COLO668 (cell line): ENCODE data around the gene GMDS.

ENCODE experiments used
- DNase-seq: peaks from one replicate; lab custom pipeline; 2025; ENCODE audit not compliant: unreplicated experiment; lab: John Stamatoyannopoulos, UW

The GMDS gene

DNA sequence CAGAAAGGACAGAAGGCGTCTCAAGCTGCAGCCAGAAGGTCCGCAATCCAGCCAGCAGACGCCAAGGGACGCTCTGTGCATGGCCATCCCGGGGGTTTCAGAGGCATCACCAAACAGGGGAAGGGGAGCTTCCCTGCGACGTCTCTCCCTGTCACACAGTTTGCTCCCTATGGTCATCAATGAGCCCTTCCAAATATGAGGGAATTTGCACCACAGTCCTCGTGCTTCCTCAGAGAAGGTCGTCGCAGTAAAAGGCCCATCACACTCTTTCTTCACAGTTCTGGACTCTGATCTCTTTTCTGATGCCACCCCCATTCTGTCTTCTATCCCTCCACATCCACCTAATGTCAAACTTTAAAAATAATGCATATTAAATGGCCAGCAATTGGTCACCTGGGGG is 645.9 kb downstream of the GMDS start:
- no peak for DNase-seq

DNA sequence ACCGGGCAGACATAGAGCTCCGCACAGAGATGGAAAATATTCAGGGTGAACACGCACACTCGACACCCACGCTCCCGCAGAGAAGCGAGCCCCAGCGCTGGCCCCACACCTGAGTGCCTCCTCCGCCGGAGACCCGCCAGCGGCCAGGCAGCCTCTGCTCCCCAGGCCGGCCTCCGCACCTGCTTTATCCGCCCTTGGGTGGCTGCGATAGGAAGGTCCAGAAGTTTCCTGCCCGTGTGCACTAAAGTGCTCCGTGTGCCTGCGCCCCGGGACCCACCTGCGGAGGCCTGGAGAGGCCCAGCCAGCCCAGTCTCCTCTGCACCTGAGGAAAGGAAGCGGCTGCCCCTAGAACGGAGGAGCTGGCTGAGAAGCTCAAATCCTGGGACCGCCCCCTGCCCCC is 646.5 kb downstream of the GMDS start:
- DNase-seq, result no peak

DNA sequence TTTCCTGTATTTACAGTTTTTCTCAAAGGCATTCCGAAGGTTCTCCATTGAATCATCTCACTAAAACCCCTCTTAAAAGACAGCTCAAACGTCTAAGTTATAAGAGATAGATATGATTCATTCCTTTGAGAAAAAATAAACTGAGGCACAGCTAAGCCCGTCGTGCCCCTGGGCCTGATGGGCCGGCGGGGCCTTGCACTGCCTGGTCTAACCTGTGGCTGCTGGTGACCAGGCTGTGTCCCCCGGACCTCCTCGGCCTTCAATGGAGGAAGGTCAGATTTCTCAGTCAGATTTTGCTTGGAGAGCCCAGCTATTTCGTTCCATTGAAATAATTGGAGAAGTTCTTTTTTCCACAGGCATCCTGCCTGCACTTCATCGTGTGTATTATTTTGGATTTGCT is 647.0 kb downstream of the GMDS start:
- DNase-seq, result no peak

DNA sequence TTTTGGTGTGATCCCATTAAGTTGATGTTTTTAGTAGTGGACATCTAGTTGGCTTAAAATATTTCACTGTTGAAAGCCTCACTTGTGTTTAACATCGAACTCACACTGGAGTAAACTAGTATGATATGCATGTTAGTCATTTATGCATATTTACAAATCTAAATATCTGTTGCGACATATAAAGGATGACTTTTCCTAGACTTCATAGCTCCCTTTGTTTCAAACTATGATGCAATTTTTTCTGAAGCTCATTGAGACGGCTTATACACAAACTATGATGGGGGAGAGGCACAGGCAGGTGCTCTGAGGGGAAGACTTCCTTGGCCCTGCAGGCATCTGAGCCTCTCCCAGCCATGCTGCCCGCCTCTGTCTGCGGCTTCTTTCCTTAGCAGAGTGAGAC is 647.5 kb downstream of the GMDS start:
- no peak for DNase-seq

DNA sequence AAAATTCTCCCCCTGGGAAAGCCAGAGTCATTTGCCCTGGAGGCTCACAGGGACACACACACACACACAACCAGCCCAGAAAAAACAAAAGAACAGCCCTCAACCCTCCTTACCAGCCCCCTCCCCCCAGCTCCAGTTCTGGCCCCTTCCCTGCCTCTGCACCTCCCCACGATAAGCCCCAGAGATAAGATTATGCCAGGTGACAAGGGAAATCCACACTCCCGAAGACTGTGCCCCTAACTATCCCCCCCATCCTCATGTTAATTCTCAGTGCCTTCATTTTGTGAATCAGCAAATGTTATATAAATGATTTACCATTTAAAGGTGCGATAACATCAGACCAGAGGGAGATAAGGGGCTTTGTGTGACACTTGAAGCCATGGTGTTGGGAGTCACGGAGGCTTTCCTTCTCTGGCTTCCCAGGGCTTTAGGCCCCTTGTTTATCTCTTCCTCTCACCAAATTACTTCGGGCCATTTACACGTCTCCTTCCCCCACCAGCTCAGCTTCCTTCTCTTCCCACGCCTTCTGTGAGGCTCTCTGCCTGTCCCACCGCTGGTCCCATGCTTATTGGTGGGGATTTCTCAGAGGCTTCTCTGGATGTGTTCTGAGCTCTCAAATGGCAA is 648.2 kb downstream of the GMDS start:
- DNase-seq, result no peak

DNA sequence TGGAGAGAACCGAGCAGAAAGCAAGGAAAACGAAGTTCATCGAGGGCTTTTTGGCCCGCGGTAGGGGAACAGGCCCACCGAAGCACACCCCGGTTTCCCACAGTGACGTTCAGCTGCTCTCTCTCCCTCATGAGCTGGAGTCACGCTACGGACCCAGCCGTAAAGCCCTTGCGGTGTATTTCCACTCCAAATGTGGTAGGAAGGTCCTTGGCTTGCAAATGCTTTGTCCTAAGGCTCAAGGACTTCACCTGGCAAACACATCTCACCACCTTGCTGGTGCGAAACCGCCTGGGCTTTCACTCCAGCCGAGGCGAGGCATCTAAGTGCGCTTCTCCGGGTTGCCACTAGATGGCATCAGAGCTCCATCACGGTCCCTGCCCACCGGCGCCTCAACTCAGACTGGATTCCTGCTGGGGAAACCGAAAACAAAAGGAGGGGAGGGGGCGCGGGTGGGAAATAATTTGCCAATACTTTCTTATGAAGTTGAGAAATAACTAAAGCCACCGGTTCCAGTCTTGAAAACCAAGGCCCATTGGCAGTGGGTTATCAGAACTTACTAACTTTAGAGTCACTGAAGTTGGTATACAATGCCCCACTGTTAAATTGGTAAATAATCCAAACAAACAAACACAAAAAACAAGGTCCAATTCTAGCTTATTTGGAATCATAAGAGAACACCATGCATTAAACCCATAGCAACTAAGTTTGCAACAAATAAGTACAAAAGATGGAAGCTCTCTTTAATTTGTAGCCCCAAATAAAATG is 649.1 kb downstream of the GMDS start:
- DNase-seq, result peak; percentile 34

DNA sequence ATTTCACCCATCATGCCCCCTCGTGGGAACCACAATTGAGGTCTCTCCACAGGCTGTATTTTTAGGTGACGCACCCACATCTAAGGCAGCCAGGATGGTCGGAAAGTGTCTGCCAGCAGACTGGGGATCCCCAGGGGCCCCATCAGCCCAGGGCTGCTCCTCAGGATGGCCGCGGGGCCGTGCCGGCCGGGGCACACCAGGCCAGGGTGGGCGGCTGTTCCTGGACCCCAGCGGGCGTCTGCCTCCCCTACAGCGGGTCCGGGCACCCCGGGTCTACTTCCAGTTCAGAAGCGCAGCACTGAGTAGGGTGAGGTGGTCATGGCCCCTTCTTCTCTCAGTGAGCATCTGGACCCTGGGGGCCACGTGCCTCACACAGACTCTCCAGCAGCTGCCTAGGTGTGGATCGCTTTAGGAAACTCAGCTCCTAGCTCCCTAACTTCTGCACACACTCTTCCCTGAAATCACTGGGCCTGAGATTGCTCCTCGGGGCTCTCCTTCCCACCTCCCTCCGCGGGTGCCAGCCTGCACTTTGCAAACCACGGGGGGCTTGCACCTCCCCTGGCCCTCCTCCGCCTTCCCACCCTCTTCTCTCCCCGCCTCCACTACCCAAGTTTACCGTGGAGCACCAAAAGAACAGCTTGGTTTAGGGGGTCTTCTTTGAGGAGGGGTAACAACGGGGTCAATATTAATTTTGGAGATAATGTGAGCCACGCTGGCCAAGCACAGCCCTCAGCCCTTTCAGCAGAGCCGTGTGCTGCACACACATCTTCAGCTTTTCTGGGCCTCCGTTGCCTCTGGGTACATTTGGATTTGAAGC is 649.9 kb downstream of the GMDS start:
- no peak for DNase-seq

DNA sequence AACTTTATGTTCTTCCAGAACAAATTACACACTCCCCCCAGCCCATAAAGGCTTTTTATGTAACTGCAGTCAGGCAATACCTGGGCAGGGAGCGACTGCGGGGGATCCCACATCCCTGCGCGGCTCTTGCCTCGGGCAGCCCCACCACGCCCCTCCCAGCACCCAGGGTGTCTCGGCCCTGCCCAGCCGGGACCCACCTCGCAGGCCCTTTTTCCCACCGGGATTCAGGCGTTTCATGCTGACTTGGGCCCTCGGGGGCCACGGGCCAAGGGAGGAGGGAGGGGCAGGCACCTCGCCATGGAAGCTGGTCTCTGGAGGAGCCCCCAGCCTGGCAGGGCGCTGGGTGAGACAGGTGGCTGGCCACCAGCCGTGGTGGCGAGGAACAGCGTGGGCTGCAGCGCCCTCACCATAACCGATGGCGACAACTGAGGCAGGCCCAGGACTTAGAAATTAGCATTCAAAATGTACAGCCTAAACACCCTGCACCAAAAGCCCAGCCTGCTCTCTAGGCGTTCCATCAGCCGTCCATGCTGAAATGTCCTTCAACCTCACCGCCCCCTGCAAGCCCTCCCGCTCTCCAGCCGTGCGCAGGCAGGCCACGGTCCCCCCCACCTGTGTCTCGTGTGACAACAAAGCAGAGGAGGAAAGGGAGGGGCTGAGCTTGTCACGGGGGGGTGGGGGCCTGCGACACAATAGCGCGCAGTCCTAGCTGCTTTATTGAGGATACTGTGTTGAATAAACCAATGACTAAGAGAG is 650.8 kb downstream of the GMDS start:
- no peak for DNase-seq

DNA sequence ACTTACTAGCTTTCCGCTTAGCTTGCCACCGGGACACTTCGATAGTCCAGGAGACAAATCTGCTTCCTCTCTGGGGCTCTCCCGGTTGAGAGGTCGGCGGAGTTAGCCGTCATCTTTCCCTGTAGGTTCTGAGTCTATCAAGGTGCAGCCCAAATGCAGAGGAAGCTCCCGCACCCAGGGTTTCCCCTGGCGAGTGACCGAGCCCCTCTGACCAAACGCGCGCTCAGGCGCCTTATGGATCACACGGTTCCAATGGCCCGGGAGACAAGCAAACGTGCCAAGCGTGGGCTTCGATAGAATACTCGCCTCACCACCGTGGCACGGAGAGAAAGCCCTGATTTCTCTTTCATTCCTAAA is 651.5 kb downstream of the GMDS start:
- DNase-seq, result no peak

DNA sequence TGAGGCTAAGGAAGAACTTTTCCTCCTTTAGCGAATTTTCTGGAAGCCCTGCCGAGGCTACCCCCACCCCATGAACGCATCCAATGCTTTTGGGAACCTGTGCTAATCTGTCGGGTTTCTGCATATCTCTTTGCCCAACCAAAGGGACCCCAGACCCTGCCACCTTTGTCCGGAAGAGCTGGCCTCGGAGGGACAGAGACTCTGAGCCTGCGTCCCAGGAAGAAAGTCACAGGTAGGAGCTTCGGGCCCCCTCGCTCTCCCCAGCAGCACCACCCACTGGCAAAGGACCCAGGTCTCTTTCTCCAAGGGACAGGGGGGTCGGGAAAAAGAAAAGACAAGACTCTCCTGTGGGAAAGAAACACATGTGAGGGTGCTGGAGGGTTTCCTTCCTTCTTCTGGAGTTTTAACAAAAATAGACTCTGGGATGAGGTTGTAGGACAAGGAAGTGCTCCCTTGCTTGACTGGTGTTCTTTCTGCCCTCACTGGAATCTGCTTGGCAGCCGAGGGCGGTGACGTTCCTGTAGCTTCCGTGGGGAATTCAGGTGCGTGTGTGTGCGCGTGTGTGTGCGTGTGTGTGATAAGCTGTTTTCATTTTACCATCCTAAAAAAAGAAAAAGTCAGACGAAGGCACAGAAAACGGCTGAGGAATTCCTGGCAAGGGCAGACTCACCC is 652.0 kb downstream of the GMDS start:
- DNase-seq, result no peak

DNA sequence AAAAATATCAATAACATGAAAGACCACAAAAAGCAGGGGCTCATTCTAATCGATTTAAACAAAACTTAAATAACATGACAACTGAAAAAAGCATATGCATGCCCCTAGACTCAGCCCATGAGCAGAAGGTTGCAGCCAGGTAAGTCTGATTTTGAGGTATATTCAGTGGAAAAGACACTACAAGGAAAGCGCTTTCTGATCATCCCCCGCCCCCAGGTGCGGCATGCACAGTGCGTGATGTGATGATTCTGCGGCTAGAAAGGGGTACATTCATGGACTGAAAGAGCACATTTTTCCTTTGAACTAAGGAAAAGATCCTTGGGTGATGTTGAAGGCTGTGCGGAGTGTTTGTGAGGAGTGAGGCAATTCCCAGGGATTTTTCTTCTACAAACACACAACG is 652.6 kb downstream of the GMDS start:
- no peak for DNase-seq

DNA sequence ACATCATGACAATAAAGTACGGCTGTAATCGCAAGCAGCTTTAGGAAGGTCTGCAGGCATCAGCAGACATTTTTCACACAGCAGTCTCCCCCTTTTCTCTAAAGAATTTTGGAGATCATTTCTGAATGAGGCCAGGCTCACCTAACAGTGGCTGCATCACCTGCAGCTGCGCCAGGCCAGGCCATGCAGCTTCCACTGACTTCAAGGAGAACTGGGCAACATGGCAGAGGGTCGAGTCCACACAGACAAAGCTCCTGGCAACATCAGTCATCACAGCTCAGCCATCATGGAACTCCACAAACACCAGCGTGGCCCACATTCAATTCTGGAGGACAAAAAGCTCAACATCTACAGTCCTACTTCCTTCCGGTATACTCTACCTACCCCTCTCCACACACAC is 653.5 kb downstream of the GMDS start:
- no peak for DNase-seq

DNA sequence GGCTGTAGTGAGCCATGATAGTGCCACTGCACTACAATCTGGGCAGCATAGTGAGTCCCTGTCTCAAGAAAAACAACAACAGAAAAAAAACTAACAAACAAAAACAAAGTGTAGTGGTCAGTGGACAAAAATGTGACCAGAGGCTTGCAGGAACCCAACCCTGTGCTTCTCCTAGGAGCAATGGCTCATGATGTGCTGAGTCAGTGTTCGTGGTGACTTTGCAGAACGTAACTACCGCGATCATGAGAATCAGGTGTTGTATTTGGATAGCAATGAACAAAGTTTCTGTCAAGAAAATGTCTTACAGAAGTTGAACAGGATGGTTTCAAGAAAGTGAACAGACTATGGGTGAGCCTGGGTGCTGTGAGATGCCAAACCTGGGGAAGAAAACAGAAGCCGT is 654.2 kb downstream of the GMDS start:
- no peak for DNase-seq

DNA sequence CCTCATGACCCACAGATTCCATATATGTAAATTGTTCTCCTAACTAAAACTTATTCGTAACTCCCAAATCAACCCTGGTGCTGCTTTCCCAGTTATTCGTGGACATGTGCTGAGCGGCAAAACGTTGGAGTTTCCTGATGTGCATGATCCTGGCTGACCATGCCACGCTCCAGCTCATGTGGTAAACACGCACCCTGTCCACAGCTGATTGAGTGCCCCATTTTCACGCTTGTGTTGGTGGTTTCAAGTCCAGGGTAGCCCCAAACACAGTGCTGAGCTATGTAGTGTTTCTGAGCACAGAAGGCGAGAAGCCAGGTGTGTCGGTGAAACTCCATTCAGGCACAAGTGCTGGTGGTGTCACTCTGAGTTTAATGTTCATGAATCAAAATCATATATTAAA is 654.8 kb downstream of the GMDS start:
- no peak for DNase-seq

DNA sequence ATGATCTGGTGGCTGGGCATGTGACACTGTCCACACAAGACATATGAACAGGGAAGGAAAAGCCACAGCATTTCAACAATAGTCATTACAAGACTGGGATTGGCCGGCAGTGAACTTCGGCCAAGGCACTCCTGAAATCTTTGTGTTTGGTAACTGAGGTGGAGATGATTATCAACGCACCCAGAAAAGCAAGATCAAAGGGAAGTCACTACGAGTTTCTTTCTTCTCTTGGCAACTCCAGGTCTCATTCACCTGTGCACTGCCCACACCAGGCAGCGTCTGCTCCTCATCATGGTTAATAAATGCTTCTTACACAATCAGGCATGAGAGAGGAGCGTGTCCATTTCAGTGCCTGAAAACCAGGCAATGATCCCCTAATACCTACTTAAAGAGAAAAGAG is 656.2 kb downstream of the GMDS start:
- no peak for DNase-seq

DNA sequence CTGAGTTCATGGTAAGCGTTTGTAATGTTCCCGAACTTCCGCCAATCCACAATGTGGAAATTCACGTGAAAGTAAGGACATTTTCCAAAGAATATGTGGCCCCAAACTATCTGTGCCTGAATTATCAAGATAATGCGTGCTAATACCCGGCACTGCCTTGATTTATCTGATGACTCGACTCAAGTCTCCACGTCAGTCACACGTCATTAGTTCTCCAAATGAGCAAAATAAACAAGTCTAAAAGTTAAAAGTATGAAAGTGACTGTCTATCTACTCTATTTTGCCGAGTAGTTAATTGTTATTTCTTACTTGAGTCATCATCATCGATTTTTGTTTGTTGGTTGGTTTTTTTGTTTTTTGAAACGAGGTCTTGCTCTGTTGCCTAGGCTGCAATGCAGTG is 657.4 kb downstream of the GMDS start:
- DNase-seq, result no peak

DNA sequence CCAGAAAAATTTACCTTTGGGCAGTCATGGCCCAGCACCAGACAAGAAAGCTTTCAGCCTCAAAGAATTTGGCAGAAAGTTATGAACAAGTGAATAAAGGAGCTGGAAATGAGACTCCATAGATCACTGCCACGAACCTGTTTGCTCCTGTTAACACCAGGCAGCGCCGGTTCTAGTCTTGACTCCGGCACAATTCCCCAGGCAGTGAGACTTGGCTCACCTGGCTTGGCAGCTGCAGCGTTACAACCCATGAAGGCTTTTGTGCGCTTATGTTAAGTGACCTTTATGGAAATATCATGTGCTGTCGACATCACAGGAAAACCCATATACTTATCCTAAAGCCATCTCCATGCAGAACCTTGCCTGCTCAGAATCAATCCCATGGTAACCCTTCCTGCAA is 657.9 kb downstream of the GMDS start:
- no peak for DNase-seq

DNA sequence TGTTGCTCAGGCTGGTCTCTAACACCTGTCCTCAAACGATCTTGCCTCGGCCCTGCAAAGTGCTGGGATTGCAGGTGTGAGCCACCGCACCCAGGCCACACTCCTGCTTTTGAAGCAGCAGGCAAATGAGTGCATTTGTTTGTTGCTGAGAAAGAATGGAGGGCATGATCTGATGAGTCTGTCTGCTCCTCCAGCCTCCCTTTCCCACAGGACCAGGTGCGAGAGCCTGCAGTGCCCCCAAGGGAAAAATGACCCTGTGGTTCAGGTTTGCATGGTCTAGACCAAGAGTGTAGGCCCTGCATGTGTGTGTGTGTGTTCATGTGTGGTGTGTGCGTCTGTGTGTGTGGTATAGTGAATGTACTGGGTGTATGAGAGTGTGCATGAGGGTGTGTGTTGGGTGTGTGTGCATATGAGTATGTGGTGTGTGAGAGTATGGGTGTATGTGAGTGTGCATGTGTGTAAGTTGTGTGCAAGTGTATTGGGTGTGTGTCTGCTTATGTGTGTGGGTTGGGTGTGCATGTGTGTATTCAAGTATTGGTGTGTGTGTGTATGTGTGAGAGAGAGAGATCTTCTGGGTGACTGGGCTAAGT is 658.4 kb downstream of the GMDS start:
- DNase-seq, result no peak

DNA sequence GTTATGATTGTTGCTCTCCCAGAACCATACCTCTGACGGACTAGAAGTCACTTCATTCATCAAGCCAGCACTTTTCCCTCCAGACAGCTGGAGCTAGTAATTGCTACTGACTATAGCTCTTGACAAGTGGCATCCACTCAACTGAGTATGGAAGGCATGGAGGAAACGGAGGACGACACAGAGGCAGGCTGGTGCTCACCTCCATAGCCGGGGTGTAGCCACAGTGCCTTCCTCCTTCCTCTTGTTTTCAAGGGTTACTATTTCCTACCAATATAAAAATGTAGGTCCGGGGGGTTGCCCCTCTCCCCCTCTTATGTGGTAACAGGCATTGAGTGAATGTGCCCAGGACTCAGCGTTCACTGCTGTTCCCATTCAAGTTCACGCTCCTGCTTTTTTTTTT is 659.1 kb downstream of the GMDS start:
- DNase-seq, result no peak

DNA sequence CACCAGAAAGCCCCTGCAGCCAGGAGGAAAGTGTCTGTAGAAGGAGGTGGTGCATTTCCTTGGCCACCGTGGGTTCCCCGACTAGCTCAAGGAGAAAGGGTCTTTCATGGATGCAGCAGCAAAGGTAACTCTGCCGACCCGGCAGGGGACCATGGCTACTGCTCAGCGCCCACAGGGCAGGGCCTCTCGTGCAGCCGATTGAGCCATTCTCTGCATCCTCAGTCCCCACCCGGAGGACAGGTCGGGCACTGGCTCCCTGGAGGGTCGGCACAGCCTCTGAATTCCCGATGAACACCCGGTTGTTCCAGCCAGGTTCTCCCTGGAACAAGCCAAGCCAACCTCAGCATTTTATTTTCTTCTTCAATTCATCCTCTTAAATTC is 659.7 kb downstream of the GMDS start:
- no peak for DNase-seq
